Retina (tissue), 1 donor: ENCODE data around the gene NIFK.
"Not testable (repeated sequence)": the region's sequence is repeated elsewhere in the genome, so short reads cannot be mapped to it uniquely, and the experiment has no call there.

Source experiments
- DNase-seq: peaks from one replicate; pipeline ENCODE4 v3.0.0-alpha.2; 2016

Gene NIFK

GRCh38 chr2:121736462-121737336 lies at the start of gene NIFK:
TSS of gene NIFK (minus strand) at chr2:121736875. CDS start at chr2:121736850, 25 bp downstream.
- DNase-seq: peak; percentile 91

DNA sequence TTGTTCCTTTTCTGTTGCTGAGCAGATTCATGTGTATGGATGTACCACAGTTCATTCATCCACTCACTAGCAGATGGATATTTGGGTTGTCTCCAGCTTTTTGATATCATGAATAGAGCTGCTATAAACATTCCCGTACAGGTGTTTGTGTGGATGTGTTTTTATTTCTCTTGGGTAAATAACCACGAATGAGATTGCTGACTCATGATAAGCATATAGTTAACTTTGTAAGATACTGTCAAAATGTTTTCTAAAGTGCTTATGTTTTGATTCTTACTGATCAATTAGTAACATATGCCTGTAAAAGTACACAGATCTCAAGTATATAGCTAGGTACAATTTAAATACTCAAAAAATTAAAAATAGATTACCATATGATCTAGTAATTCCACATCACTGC lies 46.5 kb upstream of the NIFK start:
- no peak for DNase-seq

- DNase-seq: no peak
Observed at GRCh38 chr2:121778741-121779487, 42.2 kb upstream of the NIFK start.

- DNase-seq: no peak
Observed at GRCh38 chr2:121777699-121778058, 41.0 kb upstream of the NIFK start.

- DNase-seq: no peak
Observed at GRCh38 chr2:121776885-121777698, 40.4 kb upstream of the NIFK start.

- DNase-seq: no peak
Observed at GRCh38 chr2:121776361-121776760, 39.7 kb upstream of the NIFK start.

DNA sequence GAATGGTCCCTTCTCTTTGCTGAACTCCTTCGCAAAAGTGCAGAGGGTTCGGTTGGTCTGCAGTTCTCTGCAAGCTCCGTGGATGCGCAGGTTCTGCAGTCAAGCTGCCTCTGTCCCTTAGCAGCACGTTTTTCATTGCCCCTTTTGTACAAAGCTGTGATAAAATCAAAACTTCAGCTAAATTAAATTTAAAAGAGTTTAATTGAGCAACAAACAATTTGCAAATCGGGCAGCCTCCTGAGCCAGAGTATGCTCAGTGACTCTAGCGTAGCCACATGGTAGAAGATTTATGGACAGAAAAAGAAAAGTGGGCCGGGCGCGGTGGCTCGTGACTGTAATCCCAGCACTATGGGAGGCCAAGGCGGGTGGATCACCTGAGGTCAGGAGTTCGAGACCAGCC lies 37.6 kb upstream of the NIFK start:
- DNase-seq: no peak

DNA sequence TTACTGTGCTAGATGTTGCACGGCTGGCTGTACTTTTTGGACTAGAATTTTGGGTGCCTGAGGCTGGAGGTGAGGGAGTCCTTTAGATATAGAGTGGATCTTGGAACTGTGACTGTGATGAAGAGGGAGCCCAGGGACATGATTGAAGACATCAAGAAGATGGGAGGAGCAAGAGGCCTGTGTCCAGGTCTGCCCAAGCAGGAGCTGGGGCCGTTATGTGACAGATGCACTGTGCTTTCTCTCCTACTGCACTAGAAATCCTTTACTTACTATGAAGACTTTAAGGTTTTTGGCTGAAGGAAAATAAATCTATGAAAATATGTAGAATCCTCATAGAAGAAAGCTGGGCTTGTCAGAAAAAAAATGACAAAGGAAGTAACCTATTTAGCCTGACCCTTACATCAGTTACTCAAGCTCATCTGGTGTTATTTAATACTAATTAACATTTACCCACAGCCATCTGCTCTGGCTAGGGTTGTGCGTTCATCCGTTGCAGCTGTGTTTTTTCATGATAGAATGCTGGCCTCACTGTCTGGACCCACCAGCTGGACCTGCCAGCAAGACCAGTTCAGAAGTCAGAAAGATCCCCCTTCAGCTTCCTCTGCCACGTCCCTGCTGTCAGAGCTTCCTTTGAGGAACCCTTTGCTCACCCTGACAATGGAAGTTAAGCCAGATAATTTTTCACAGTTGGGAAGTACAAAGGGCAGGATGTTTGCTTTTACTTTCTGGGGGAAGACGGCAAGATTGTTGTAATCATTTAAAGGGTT lies 35.5 kb upstream of the NIFK start:
- peak; percentile 45 for DNase-seq

GRCh38 chr2:121768143-121768755 lies 31.6 kb upstream of the NIFK start:
- no peak for DNase-seq

GRCh38 chr2:121766624-121767023 lies 29.9 kb upstream of the NIFK start:
- no peak for DNase-seq

DNA sequence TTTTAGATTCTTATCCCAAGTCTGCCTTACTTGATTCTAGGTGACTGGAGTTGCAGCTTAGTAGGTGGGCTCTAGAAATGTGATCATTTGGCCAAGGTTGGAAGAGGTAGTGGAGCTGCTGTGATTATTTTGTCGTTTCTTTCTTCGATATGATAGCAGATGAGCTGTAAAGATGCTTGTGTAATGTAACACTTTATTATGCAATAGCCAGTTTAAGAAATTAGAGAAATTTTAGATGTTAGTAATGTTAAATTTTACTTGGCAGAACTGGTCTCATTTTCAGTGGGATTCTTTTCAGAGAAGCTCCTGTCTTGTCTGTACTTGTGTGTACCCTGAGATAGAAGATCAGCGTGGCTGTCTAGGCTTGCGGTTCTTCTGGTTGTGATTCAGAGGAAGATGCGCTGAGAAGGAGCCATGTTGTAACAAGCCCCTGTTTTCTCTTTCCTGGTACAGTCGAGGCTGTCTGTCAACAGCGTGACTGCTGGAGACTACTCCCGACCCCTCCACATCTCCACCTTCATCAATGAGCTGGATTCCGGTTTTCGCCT lies 28.1 kb upstream of the NIFK start:
- DNase-seq: no peak

DNA sequence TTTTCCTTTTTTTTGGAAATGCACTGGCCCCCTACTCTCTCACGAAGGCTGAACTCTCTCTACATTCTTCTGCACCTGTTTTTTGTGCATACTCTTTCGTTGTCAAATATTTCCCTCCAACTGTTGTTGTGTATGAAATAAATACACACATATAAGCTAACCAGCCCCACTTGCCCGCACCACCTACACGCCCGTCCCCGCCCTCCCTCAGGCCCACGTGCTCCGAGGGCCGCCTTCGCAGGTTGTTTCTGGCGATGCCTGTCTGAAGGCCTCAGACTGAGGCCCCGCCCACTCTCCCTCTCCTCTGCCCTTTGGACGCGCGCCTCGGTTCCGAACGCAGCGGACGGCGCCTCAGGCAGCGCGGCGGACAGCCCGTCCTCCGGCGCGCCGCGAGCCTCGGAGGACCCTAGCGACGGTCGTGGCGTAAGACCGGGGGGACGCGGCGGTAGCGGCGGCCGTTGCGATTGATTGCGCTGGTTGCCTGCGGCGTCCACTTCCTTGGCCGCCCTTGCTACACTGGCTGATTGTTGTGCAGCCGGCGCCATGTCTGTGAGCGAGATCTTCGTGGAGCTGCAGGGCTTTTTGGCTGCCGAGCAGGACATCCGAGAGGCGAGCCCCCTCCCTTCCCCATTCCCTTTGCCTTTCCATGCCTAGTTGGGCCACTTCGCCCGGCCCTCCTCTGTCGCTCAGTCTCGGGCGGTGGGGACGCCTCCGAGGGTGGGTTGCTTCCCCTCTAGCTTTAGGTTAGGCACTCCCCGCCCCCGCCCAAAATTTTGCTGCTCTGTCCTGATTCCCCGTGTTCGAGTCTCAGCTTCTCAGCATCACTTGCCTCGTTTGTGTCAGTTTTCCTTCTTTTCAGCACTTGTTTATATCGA lies 18.8 kb upstream of the NIFK start, which contains the start of gene TSN:
TSN (plus strand) TSS at position 415 of the 875 bp plus-strand sequence; CDS start at position 544, 129 bp downstream.
- DNase-seq: peak; percentile 99

- no peak for DNase-seq
Observed at GRCh38 chr2:121754851-121755236, 18.2 kb upstream of the NIFK start.

DNA sequence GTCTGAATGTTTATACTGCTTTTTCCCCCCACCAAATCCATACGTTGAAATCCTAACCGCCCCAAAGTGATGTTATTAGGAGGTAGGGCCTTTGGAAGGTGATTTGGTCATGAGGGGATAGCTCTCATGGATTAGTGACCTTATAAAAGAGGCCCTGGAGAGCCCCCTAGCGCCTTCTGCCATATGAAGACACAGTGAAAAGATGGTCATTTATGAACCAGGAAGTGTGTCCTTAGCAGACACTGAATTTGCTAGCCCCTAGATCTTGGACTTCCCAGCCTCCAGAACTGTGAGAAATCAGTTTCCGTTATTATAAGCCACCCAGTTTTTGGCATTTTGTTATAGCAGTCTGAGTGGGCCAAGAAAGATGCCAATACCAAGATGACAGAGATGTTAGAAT lies 11.5 kb upstream of the NIFK start:
- no peak for DNase-seq

DNA sequence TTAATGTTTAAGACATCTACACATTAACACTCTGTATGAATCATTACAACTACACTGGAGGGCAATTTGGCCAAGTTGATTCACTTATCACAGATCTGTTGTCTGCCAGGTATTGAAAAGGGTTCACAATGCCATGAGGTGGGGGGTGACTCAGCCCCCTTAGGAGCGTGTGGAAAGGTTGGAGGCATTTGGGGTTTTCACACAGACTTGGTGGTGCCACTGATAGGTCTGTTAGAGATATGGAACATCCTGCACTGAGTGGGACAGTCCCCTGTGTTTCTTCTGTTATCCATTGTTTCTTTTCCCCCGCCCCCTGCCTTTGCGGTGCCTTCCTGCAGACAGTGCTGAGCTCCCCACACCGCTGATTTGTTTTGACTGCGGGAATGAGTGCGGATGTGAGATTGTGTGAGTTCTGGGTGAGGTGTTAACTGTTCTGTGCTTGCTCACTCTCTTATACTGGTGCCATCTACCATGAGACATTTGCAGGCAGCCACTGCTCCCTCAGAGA lies 9.4 kb upstream of the NIFK start:
- no peak for DNase-seq

GRCh38 chr2:121741450-121741849 lies 4.8 kb upstream of the NIFK start:
- DNase-seq: no peak

- DNase-seq: no peak
Observed at GRCh38 chr2:121740973-121741372, 4.3 kb upstream of the NIFK start.

DNA sequence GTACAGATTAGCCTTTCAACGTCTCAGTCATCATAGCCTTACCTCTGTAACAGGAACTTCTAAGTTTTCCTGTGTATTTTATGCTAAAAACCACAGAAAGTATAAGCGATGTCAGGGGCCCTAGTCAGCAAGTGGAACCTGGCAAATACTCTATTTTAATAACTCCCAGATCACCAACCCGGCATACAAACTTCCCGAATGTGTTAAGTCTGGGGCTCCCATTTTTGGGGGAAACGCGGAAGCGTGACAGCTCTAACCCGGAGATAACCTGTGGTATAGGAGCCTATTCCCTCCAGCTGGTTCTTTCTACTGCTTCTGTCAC lies 574 bp downstream of the NIFK start:
- no peak for DNase-seq

- DNase-seq: no peak
Observed at GRCh38 chr2:121735518-121736074, 1.1 kb downstream of the NIFK start.

GRCh38 chr2:121734544-121734943 lies 2.1 kb downstream of the NIFK start:
- not testable (repeated sequence) for DNase-seq
